Endodermal cell (in vitro differentiated cells): ENCODE data around the gene BMP6. TPM values are rescaled to one million over a fixed set of nuclear protein-coding genes. Genes with fewer than 3 reads are reported as not detected.
A peak's percentile ranks its signal among the peaks of the same experiment; 100 is the strongest.

Experiments
- DNase-seq: peaks from one replicate; pipeline ENCODE4 v3.0.0-alpha.2; 2017
- H3K27ac ChIP-seq: 2 replicates; pipeline ENCODE4 v1.5.1; 2013; ENCODE audit warnings: mild to moderate bottlenecking, low read depth, low read length, moderate library complexity
- H3K27me3 ChIP-seq: 2 replicates; pipeline ENCODE4 v1.6.1; 2013; ENCODE audit warnings: mild to moderate bottlenecking, low read length, moderate library complexity; ENCODE audit not compliant: insufficient read depth, control insufficient read depth, poor library complexity, severe bottlenecking
- H3K36me3 ChIP-seq: 2 replicates; pipeline ENCODE4 v1.7.0; 2013; ENCODE audit warnings: mild to moderate bottlenecking, low read length, moderate library complexity; ENCODE audit not compliant: control insufficient read depth, insufficient read depth
- H3K4me1 ChIP-seq: one replicate; pipeline ENCODE4 v1.7.0; 2013; ENCODE audit warnings: low read length; ENCODE audit not compliant: control insufficient read depth, insufficient read depth
- H3K4me3 ChIP-seq: 2 replicates; pipeline ENCODE4 v1.5.1; 2013; ENCODE audit warnings: mild to moderate bottlenecking, low read length, moderate library complexity
- H3K9ac ChIP-seq: 2 replicates; pipeline ENCODE4 v1.6.1; 2013; ENCODE audit warnings: mild to moderate bottlenecking, low read length, moderate library complexity; ENCODE audit not compliant: poor library complexity, severe bottlenecking; ENCODE audit errors: extremely low read depth
- H3K9me3 ChIP-seq: 2 replicates; pipeline ENCODE4 v1.6.1; 2013; ENCODE audit warnings: mild to moderate bottlenecking, low read length, moderate library complexity; ENCODE audit not compliant: control insufficient read depth
- H3K27ac Mint-ChIP-seq: 2 replicates; pipeline ENCODE4 v1.8.0; 2020; ENCODE audit warnings: mixed read lengths
- H3K27me3 Mint-ChIP-seq: 2 replicates; pipeline ENCODE4 v1.8.0; 2021; ENCODE audit warnings: mild to moderate bottlenecking, mixed read lengths; ENCODE audit not compliant: insufficient read depth
- H3K36me3 Mint-ChIP-seq: 2 replicates; pipeline ENCODE4 v1.8.0; 2020; ENCODE audit warnings: low read depth, mixed read lengths
- H3K4me1 Mint-ChIP-seq: 2 replicates; pipeline ENCODE4 v1.8.0; 2020; ENCODE audit warnings: mixed read lengths
- H3K4me3 Mint-ChIP-seq: 2 replicates; pipeline ENCODE4 v1.8.0; 2020; ENCODE audit warnings: mild to moderate bottlenecking, moderate library complexity, mixed read lengths
- H3K9me3 Mint-ChIP-seq: 2 replicates; pipeline ENCODE4 v1.8.0; 2020; ENCODE audit warnings: mild to moderate bottlenecking, mixed read lengths
- WGBS, 2 experiments: methylation state at CpG; one replicate each; pipeline versions ENCODE4 v1.1.5 to v1.1.7; 2013; ENCODE audit warnings: missing lambda C conversion rate in 2 of 2, mixed read lengths in 1 of 2; ENCODE audit not compliant: insufficient coverage in 1 of 2, insufficient read length in 1 of 2; 5-methylcytosine and 5-hydroxymethylcytosine counted together
- total RNA-seq, 2 donors: library from RNA; stranded (reverse); fragmentation: NEBNext Ultra II Directional in 1 of 2; extraction: Animal tissue kit (Norgen Biotek cat#: 25700) in 1 of 2; gene quantifications; 2 replicates in 1 of 2; 3 replicates in 1 of 2; pipeline ENCODE4 v1.2.1, GENCODE V29; 2021
- TF ChIP-seq, protein P1 (sequence below): fragments of 200-600 bp; sonication (generic); conservative IDR thresholded peaks from 2 replicates; pipeline ENCODE4 v1.5.0; 2021; ENCODE audit warnings: antibody characterized with exemption, mild to moderate bottlenecking

The BMP6 gene
- total RNA-seq, 2 donors from 2014 or later, result 0.62 to 0.71 TPM

DNA sequence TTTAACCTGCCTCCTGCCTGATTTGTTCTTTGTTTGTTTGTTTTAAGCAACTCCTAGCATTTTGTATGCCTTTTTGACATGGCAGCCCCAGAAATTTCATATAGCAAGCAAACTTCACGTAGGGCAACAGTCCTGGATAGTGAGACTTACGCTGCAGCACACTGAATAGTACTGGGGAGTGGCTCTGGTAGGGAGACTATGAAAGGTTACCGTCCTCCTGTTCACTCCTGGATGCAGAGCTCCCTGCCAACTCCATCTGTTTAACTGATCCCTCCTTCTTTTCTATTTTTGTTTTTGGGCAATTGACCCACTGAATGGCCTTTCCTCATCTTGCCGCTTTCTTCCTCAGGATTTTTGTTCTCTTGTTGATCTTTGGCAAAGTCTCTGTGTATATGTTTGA, 44.5 kb upstream of the BMP6 start:
- WGBS, 2 experiments, result 80 to 92% methylated on average over 3 to 4 of the region's 4 CpGs
- no peak overlapping the region for H3K4me3 Mint-ChIP-seq
- Histone ChIP-seq H3K36me3 (no peaks in the 10 kb centered on the region), H3K27ac (no peak overlapping the region), H3K4me1 (peaks cover 4% of the 10 kb centered on the region), H3K9me3 (no peaks in the 10 kb centered on the region), H3K9ac (no peak overlapping the region), H3K4me3 (no peak overlapping the region), H3K27me3 (no peaks in the 10 kb centered on the region)
- H3K4me1 Mint-ChIP-seq, result peaks cover 41% of the 10 kb centered on the region
- H3K27ac Mint-ChIP-seq, result no peak overlapping the region
- H3K36me3 Mint-ChIP-seq, result no peaks in the 10 kb centered on the region
- TF ChIP-seq, protein P1, sequence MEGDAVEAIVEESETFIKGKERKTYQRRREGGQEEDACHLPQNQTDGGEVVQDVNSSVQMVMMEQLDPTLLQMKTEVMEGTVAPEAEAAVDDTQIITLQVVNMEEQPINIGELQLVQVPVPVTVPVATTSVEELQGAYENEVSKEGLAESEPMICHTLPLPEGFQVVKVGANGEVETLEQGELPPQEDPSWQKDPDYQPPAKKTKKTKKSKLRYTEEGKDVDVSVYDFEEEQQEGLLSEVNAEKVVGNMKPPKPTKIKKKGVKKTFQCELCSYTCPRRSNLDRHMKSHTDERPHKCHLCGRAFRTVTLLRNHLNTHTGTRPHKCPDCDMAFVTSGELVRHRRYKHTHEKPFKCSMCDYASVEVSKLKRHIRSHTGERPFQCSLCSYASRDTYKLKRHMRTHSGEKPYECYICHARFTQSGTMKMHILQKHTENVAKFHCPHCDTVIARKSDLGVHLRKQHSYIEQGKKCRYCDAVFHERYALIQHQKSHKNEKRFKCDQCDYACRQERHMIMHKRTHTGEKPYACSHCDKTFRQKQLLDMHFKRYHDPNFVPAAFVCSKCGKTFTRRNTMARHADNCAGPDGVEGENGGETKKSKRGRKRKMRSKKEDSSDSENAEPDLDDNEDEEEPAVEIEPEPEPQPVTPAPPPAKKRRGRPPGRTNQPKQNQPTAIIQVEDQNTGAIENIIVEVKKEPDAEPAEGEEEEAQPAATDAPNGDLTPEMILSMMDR, result no peak
- H3K27me3 Mint-ChIP-seq, result peaks cover 20% of the 10 kb centered on the region
- no peak for DNase-seq
- H3K9me3 Mint-ChIP-seq, result peaks cover 2% of the 10 kb centered on the region

DNA sequence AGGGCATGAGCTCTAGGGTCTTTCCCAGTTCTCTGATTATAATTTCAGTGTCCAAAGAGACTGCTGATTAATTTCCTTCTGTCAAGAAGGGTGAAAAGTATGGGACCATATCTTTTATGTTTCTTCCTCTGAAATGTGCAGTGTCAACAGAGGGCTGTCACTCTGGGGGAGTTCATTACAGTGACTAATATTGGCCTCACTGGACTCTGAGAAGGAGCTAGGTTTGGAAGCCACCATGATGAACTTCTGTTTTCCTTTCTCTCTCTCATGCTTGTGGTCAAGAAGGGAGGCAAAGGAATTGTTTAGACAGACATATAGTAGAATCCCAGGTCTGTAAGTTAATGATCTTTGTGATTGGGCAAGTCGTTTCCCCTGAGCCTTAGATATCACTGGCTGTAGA, 41.8 kb upstream of the BMP6 start:
- H3K36me3 Mint-ChIP-seq, result no peaks in the 10 kb centered on the region
- peaks cover 46% of the 10 kb centered on the region for H3K4me1 Mint-ChIP-seq
- H3K27me3 Mint-ChIP-seq, result peaks cover 20% of the 10 kb centered on the region

GRCh38 chr6:7684843-7685242, 41.1 kb upstream of the BMP6 start:
- DNase-seq, result peak; percentile 92
- peaks cover 2% of the 10 kb centered on the region for H3K9me3 Mint-ChIP-seq

More for the DNA sequence above, 41.8 kb upstream of the BMP6 start:
- no peak overlapping the region for H3K4me3 ChIP-seq
- peaks cover 4% of the 10 kb centered on the region for H3K4me1 ChIP-seq
- no peaks in the 10 kb centered on the region for H3K9me3 ChIP-seq
- no peak overlapping the region for H3K27ac ChIP-seq
- Mint-ChIP-seq H3K4me3 (no peak overlapping the region), H3K27ac (no peak overlapping the region), H3K9me3 (peaks cover 2% of the 10 kb centered on the region)
- no peak for DNase-seq
- 56 to 75% methylated on average over 1 of the region's 1 CpG for WGBS, 2 experiments
- no peak overlapping the region for H3K9ac ChIP-seq
- H3K27me3 ChIP-seq, result no peaks in the 10 kb centered on the region
- no peaks in the 10 kb centered on the region for H3K36me3 ChIP-seq
- TF ChIP-seq, protein P1, result no peak

More at GRCh38 chr6:7684843-7685242, 41.1 kb upstream of the BMP6 start:
- Histone ChIP-seq H3K36me3 (no peaks in the 10 kb centered on the region), H3K4me3 (no peak overlapping the region), H3K27me3 (no peaks in the 10 kb centered on the region), H3K9ac (no peak overlapping the region), H3K4me1 (peaks cover 4% of the 10 kb centered on the region), H3K27ac (no peak overlapping the region), H3K9me3 (no peaks in the 10 kb centered on the region)
- H3K27ac Mint-ChIP-seq, result no peak overlapping the region
- 5% methylated on average over 4 of the region's 4 CpGs for WGBS, 2 experiments
- peaks cover 18% of the 10 kb centered on the region for H3K27me3 Mint-ChIP-seq
- H3K36me3 Mint-ChIP-seq, result no peaks in the 10 kb centered on the region
- TF ChIP-seq, protein P1, result no peak
- no peak overlapping the region for H3K4me3 Mint-ChIP-seq
- peaks cover 43% of the 10 kb centered on the region for H3K4me1 Mint-ChIP-seq
